ENCODE results near the gene ZNF776.
A peak's percentile ranks its signal among the peaks of the same experiment; 100 is the strongest.

ZNF776 gene

GRCh38 chr19:57747472-57747807 is 825 bp downstream of the ZNF776 start:
- Histone ChIP-seq H3K36me3 (peaks cover 38% of the 10 kb centered on the region), H3K4me1 (ENCODE audit: control insufficient read depth in 1 of 2, insufficient read depth in 1 of 2, low read depth in 1 of 2, low read length in 1 of 2) (peaks cover 19 to 25% of the 10 kb centered on the region in 2 experiments), H3K4me3 (ENCODE audit: low read depth in 1 of 2, low read length in 1 of 2) (peak overlapping the region; percentile 85 to 99), H3K27ac (peak overlapping the region; percentile 90), H3K27me3 (no peaks in the 10 kb centered on the region), H3K9me3 (peaks cover 2% of the 10 kb centered on the region)
- TF ChIP-seq CTCF (IDR thresholded peaks at IDR 0.05) = no peak

- Histone ChIP-seq H3K4me3 (ENCODE audit: low read depth in 1 of 2, low read length in 1 of 2) (peak overlapping the region; percentile 85 to 99), H3K36me3 (peaks cover 44% of the 10 kb centered on the region), H3K4me1 (ENCODE audit: control insufficient read depth in 1 of 2, insufficient read depth in 1 of 2, low read depth in 1 of 2, low read length in 1 of 2) (peaks cover 19 to 25% of the 10 kb centered on the region in 2 experiments), H3K27ac (no peak overlapping the region), H3K9me3 (peaks cover 7% of the 10 kb centered on the region), H3K27me3 (no peaks in the 10 kb centered on the region)
- no peak for TF ChIP-seq CTCF (IDR thresholded peaks at IDR 0.05)
Observed at GRCh38 chr19:57748029-57748428, 1.4 kb downstream of the ZNF776 start.

GRCh38 chr19:57754091-57754673 is 7.6 kb downstream of the ZNF776 start:
- Histone ChIP-seq H3K27me3 (no peaks in the 10 kb centered on the region), H3K4me1 (ENCODE audit: control insufficient read depth in 1 of 2, insufficient read depth in 1 of 2, low read depth in 1 of 2, low read length in 1 of 2) (peaks cover 0 to 3% of the 10 kb centered on the region in 2 experiments), H3K36me3 (peaks cover 80% of the 10 kb centered on the region), H3K4me3 (ENCODE audit: low read depth in 1 of 2, low read length in 1 of 2) (no peak overlapping the region), H3K27ac (no peak overlapping the region), H3K9me3 (peaks cover 11% of the 10 kb centered on the region)
- no peak for TF ChIP-seq CTCF (IDR thresholded peaks at IDR 0.05)

- Histone ChIP-seq H3K9me3 (peaks cover 11% of the 10 kb centered on the region), H3K4me1 (ENCODE audit: control insufficient read depth in 1 of 2, insufficient read depth in 1 of 2, low read depth in 1 of 2, low read length in 1 of 2) (no peaks in the 10 kb centered on the region), H3K27ac (no peak overlapping the region), H3K27me3 (no peaks in the 10 kb centered on the region), H3K4me3 (ENCODE audit: low read depth in 1 of 2, low read length in 1 of 2) (no peak overlapping the region), H3K36me3 (peaks cover 80% of the 10 kb centered on the region)
- TF ChIP-seq CTCF (IDR thresholded peaks at IDR 0.05) = no peak
Observed at GRCh38 chr19:57755031-57755430, 8.4 kb downstream of the ZNF776 start.

GRCh38 chr19:57757941-57758340 is 11.3 kb downstream of the ZNF776 start:
- no peaks in the 10 kb centered on the region for H3K27me3 ChIP-seq
- no peak overlapping the region for H3K27ac ChIP-seq
- H3K4me3 ChIP-seq (ENCODE audit: low read depth in 1 of 2, low read length in 1 of 2) = no peak overlapping the region
- peaks cover 64% of the 10 kb centered on the region for H3K36me3 ChIP-seq
- peaks cover 4% of the 10 kb centered on the region for H3K9me3 ChIP-seq
- no peaks in the 10 kb centered on the region for H3K4me1 ChIP-seq (ENCODE audit: control insufficient read depth in 1 of 2, insufficient read depth in 1 of 2, low read depth in 1 of 2, low read length in 1 of 2)
- no peak for TF ChIP-seq CTCF (IDR thresholded peaks at IDR 0.05)

GRCh38 chr19:57759096-57759495 is 12.5 kb downstream of the ZNF776 start:
- TF ChIP-seq CTCF (IDR thresholded peaks at IDR 0.05) = no peak
- no peaks in the 10 kb centered on the region for H3K9me3 ChIP-seq
- no peaks in the 10 kb centered on the region for H3K27me3 ChIP-seq
- H3K4me1 ChIP-seq (ENCODE audit: control insufficient read depth in 1 of 2, insufficient read depth in 1 of 2, low read depth in 1 of 2, low read length in 1 of 2) = no peaks in the 10 kb centered on the region
- H3K4me3 ChIP-seq (ENCODE audit: low read depth in 1 of 2, low read length in 1 of 2) = no peak overlapping the region
- peaks cover 60% of the 10 kb centered on the region for H3K36me3 ChIP-seq
- no peak overlapping the region for H3K27ac ChIP-seq
